Measurements from ENCODE around the gene VMP1.

DNA sequence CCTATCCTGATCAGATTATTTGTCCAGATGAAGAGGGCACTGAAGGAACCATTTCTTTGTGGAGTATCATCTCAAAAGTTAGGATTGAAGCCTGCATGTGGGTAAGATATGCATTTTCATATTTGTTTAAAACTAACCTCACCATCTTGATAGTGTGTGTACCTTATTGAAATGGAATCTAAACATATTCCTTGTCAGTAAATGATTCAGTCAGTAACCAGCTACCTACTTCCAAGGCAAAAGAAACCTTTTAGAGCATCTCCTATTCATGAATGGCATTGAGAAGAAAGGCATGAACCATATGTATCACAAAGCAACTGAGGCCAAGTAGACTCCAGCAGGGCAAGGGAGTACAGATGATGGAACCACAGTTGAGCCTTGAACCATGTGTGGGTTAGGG is 57.6 kb downstream of the VMP1 start:
- TF ChIP-seq YY1 (tag by site-specific recombination; IDR thresholded peaks at IDR 0.05): no peak
- TF ChIP-seq, protein P1, sequence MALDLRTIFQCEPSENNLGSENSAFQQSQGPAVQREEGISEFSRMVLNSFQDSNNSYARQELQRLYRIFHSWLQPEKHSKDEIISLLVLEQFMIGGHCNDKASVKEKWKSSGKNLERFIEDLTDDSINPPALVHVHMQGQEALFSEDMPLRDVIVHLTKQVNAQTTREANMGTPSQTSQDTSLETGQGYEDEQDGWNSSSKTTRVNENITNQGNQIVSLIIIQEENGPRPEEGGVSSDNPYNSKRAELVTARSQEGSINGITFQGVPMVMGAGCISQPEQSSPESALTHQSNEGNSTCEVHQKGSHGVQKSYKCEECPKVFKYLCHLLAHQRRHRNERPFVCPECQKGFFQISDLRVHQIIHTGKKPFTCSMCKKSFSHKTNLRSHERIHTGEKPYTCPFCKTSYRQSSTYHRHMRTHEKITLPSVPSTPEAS (tag by site-specific recombination; IDR thresholded peaks at IDR 0.05): no peak
- no peak for TF ChIP-seq ZFP37 (tag by site-specific recombination; IDR thresholded peaks at IDR 0.05)
